Retinal pigment epithelial cell (primary cell): ENCODE results near the gene PAF1.

ENCODE experiments used
- DNase-seq: peaks from one replicate; pipeline ENCODE4 v3.0.0-alpha.2; 2010; ENCODE audit warnings: low read depth
- H3K4me3 ChIP-seq: 2 replicates; pipeline ENCODE4 v1.5.1; 2011; ENCODE audit warnings: mild to moderate bottlenecking, low read length, control low read depth, moderate library complexity
- TF ChIP-seq, protein P1 (sequence below): conservative IDR thresholded peaks from 2 replicates; pipeline ENCODE4 v1.5.1; 2011; ENCODE audit warnings: low read depth, low read length, control low read depth, inconsistent platforms

The PAF1 gene

GRCh38 chr19:39369200-39369599 lies 21.7 kb downstream of the PAF1 start:
- H3K4me3 ChIP-seq, result no peak overlapping the region
- no peak for DNase-seq
- TF ChIP-seq, protein P1, sequence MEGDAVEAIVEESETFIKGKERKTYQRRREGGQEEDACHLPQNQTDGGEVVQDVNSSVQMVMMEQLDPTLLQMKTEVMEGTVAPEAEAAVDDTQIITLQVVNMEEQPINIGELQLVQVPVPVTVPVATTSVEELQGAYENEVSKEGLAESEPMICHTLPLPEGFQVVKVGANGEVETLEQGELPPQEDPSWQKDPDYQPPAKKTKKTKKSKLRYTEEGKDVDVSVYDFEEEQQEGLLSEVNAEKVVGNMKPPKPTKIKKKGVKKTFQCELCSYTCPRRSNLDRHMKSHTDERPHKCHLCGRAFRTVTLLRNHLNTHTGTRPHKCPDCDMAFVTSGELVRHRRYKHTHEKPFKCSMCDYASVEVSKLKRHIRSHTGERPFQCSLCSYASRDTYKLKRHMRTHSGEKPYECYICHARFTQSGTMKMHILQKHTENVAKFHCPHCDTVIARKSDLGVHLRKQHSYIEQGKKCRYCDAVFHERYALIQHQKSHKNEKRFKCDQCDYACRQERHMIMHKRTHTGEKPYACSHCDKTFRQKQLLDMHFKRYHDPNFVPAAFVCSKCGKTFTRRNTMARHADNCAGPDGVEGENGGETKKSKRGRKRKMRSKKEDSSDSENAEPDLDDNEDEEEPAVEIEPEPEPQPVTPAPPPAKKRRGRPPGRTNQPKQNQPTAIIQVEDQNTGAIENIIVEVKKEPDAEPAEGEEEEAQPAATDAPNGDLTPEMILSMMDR, result no peak

- no peak for DNase-seq
- no peak overlapping the region for H3K4me3 ChIP-seq
- TF ChIP-seq, protein P1, result no peak
These were observed 25.4 kb downstream of the PAF1 start for GRCh38 chr19:39365531-39365930.

- TF ChIP-seq, protein P1, result no peak
- no peak overlapping the region for H3K4me3 ChIP-seq
- no peak for DNase-seq
These were observed 26.9 kb downstream of the PAF1 start for GRCh38 chr19:39363901-39364457.

DNA sequence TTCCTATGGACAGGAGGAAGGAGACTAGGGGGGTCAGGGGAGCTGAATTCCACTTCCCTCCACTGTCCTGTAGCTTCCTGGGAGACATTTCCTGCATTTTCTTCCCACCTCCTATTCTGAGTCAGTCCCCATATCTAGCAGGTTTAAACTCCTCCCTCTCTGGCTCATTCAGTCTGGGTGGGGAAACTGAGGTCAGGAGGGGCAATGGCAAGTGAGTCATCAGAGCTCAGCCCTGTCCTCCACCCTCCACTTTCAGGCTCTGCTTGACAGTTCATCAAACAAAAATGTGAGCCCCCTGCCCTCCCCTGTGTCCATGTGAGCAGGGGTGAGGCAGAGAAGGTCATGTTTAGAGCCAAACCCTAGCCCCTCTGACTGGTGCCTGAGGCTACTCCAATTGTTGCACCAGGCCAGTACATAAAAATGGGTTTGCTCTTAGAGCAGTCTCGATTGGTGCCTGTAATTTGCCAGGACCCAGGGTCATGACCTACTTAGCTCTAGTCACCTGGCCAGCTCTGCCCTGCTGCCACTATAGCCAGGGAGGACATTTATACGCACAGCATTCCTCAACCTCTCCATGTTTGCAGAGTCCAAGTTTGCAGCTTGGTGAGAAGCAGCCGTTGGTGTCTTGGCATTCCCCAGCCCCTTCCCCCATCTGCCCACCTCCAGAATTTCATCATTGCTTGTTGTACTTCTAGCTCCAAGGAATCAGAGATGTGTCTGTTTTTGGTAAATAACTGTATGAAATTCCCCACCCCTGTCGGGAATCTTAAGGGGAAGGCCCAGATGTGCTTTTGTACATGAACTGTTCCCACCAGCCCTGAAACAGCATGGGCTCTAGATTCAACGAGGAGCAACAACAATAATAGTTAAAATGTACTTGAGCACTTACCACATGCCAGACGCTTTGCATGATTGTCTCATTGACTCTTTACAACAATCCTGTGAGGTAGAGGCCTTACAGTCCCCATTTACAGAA lies 27.9 kb downstream of the PAF1 start:
- H3K4me3 ChIP-seq, result no peak overlapping the region
- DNase-seq, result no peak
- TF ChIP-seq, protein P1, result no peak

DNA sequence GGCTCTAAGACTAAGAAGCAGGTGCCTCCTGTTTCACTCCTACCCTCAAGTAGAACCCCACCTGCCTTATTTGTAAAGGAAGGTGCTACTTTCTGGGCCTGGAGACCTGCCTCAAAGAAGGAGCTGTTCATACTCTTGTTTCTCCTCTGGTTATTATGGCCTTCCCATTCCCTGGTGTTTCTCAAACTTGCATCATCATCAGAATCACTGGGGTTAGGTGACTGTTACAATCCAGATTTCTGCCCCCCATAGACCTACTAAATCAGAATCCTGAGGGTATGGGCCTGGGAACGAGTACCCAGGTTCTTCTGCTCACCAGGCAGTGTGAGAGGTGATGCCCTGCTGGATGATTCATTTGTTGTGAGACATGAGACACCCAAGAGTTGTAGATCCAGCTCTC lies 30.3 kb downstream of the PAF1 start:
- no peak for DNase-seq
- no peak overlapping the region for H3K4me3 ChIP-seq
- TF ChIP-seq, protein P1, result no peak

DNA sequence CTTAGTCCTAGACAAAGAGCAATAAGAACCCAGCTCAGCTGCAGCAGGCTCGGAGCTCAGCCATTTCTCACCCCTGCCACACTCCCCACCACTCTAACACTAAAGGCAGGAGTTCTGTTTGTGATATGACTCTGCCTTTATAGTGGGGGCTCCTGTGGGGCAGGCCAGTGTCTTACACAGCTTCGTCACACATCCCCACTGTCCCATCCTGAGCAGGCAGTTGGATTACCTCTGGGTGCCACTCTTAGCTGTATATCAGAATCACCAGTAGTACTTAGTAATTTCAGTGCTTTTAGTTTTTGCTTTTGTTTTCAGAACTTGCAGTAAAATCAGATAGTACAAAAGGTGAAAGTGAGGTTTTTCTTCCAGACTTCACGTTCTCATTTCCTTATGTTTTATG lies 31.9 kb downstream of the PAF1 start:
- TF ChIP-seq, protein P1, result no peak
- H3K4me3 ChIP-seq, result no peak overlapping the region
- no peak for DNase-seq
